HUES64 (cell line): ENCODE results near the gene SLC29A2. TPM values are rescaled to one million over a fixed set of nuclear protein-coding genes. Genes with fewer than 3 reads are reported as not detected.

Experiments
- H3K27ac ChIP-seq: 2 replicates; pipeline ENCODE4 v1.7.0; 2013; ENCODE audit warnings: low read depth, low read length, inconsistent platforms
- H3K27me3 ChIP-seq: 2 replicates; pipeline ENCODE4 v1.6.1; 2013; ENCODE audit warnings: mild to moderate bottlenecking, low read length; ENCODE audit not compliant: insufficient read depth
- H3K36me3 ChIP-seq: 2 replicates; pipeline ENCODE4 v1.6.1; 2013; ENCODE audit warnings: mild to moderate bottlenecking, low read length; ENCODE audit not compliant: insufficient read depth
- H3K4me1 ChIP-seq: 2 replicates; pipeline ENCODE4 v1.6.1; 2013; ENCODE audit warnings: mild to moderate bottlenecking, low read length, moderate library complexity; ENCODE audit not compliant: insufficient read depth
- H3K4me3 ChIP-seq: 2 replicates; pipeline ENCODE4 v1.5.1; 2013; ENCODE audit warnings: mild to moderate bottlenecking, low read length, moderate library complexity
- H3K9ac ChIP-seq: 2 replicates; pipeline ENCODE4 v1.6.1; 2013; ENCODE audit warnings: mild to moderate bottlenecking, low read depth, low read length
- H3K9me3 ChIP-seq: 2 replicates; pipeline ENCODE4 v1.6.1; 2013; ENCODE audit warnings: low read depth, low read length; ENCODE audit not compliant: insufficient read depth
- WGBS: fragments of 150-250, 120-280 bp; methylation state at CpG from one replicate; pipeline ENCODE4 v1.1.7; 2013; ENCODE audit warnings: missing lambda C conversion rate; 5-methylcytosine and 5-hydroxymethylcytosine counted together
- polyA plus RNA-seq, 2 experiments: library from polyadenylated mRNA; stranded (reverse); fragments of 50-300 nt; gene quantifications; one replicate each; pipeline ENCODE4 v1.2.3, GENCODE V29; 2013

SLC29A2 gene
- 20.4 TPM for polyA plus RNA-seq (2013, experiment 1 of 2)
- 22.7 TPM for polyA plus RNA-seq (2013, experiment 2 of 2)

DNA sequence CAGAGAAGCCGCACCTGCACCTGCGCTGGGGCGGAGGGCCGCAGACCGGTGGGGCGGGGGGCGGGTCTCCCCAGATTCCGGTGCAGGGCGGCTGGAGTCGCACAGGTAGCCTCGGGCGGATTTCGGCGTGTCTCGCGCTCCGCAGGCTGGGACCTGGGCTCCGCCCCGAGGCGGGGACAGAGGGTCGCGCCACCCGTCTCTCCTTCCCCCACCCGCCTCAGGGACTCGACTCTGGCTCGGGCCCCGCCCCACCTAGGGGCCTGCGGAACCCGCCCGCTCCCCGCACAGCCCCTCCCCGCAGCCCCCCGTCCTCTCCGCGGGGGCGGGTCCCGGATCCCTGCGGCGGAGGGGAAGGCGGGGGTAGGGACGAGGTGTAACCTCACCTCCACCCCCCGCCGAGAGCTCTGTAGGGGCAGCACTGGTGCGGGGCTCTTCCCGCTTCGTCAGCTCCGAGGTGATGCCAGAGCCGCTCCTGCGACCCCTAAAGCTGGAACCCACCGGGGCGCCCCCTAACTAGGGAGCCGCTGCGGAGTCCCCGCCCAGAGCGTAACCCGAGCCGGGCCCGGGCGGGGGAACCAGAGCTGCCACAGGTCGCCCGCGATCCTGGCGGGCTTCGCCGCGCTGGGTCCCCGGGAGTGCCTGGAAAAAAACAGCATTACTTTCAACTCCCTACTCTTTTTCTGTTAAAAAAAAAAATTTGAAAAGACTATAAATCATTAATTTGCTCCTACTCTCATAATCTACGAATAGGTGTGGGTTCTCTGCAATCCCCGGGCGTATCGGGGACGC, at the start of gene SLC29A2:
SLC29A2 (minus strand) TSS at position 134 of the 789 bp plus-strand sequence. CDS start 169 bp downstream, outside the sequence.
- peaks cover 22% of the 10 kb centered on the region for H3K4me1 ChIP-seq
- H3K27ac ChIP-seq: peak within 1 kb of the TSS; percentile 96
- under 1% methylated on average over 64 of the region's 72 CpGs for WGBS
- peaks cover 30% of the 10 kb centered on the region for H3K36me3 ChIP-seq
- H3K9me3 ChIP-seq: no peaks in the 10 kb centered on the region
- peak within 1 kb of the TSS; percentile 91 for H3K4me3 ChIP-seq
- H3K9ac ChIP-seq: peak within 1 kb of the TSS; percentile 88
- H3K27me3 ChIP-seq: no peaks in the 10 kb centered on the region

DNA sequence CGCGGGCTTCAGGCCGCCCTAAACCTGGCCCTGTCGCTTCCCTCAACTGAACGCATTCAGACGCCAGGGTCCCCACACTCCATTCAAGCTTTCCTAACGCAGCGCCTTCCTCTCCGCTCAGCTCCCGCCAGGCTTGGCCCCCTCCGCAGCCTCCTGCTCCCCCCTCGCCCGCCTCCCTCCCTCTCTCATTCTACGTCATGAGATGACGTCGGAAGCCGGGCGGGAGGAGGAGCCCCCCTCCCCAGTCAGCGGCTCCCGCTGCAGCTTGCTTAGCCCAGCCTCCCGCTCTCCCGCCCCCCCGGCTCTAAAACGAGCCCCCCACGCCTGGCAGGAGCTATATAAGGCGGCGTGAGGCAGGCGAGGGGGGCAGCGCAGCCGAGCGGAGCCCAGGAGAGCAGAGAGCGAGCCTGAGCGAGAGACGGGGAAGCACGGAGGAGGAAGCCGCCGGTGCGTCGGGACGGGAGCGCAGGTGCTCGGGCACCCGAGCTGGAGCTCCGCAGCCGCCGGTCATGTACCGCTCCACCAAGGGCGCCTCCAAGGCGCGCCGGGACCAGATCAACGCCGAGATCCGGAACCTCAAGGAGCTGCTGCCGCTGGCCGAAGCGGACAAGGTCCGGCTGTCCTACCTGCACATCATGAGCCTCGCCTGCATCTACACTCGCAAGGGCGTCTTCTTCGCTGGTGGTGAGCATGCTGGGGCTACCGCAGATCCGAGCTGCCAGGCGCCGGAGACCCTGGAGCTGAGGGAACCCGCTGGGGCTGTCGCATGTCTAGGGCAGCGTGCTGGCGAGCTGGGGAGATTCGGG, 49.3 kb upstream of the SLC29A2 start, which contains the start of gene NPAS4:
NPAS4 (plus strand) TSS at position 365 of the 806 bp plus-strand sequence; CDS start at position 510, 145 bp downstream.
- WGBS: 2% methylated on average over 70 of the region's 71 CpGs
- Histone ChIP-seq H3K36me3 (peaks cover 5% of the 10 kb centered on the region; the same call in 1 of the 2 replicates), H3K9ac (no peak within 1 kb of the TSS), H3K27me3 (peaks cover 27% of the 10 kb centered on the region), H3K4me1 (peaks cover 22% of the 10 kb centered on the region), H3K4me3 (peak within 1 kb of the TSS; percentile 50), H3K27ac (no peak within 1 kb of the TSS), H3K9me3 (no peaks in the 10 kb centered on the region)

- Histone ChIP-seq H3K27ac (no peak overlapping the region), H3K4me1 (peaks cover 27% of the 10 kb centered on the region), H3K36me3 (peaks cover 5% of the 10 kb centered on the region; the same call in 1 of the 2 replicates), H3K4me3 (peak overlapping the region; percentile 50), H3K9me3 (no peaks in the 10 kb centered on the region), H3K27me3 (peaks cover 27% of the 10 kb centered on the region), H3K9ac (no peak overlapping the region)
- 2% methylated on average over 30 of the region's 30 CpGs for WGBS
Observed at GRCh38 chr11:66419825-66420224, 48.3 kb upstream of the SLC29A2 start.

DNA sequence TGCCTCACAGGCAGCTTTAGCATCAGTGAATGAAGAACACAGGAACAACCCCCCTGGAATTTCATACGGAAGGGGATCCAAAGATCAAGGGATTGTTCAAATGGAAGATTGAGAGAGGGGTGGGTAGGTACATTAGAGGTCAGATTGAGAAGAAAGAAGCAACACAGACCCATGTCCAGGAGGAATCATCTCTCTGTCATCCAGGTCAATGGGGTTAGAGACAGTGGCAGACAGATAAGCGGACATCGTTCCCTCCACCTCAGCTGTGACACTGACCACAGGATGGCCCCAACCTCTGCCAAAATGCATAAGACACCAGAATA, 47.4 kb upstream of the SLC29A2 start:
- Histone ChIP-seq H3K4me3 (no peak overlapping the region), H3K36me3 (peaks cover 2% of the 10 kb centered on the region; the same call in 1 of the 2 replicates), H3K27me3 (peaks cover 27% of the 10 kb centered on the region), H3K27ac (no peak overlapping the region), H3K9ac (no peak overlapping the region), H3K4me1 (peaks cover 34% of the 10 kb centered on the region), H3K9me3 (no peaks in the 10 kb centered on the region)
- WGBS: 69% methylated on average over 3 of the region's 3 CpGs

DNA sequence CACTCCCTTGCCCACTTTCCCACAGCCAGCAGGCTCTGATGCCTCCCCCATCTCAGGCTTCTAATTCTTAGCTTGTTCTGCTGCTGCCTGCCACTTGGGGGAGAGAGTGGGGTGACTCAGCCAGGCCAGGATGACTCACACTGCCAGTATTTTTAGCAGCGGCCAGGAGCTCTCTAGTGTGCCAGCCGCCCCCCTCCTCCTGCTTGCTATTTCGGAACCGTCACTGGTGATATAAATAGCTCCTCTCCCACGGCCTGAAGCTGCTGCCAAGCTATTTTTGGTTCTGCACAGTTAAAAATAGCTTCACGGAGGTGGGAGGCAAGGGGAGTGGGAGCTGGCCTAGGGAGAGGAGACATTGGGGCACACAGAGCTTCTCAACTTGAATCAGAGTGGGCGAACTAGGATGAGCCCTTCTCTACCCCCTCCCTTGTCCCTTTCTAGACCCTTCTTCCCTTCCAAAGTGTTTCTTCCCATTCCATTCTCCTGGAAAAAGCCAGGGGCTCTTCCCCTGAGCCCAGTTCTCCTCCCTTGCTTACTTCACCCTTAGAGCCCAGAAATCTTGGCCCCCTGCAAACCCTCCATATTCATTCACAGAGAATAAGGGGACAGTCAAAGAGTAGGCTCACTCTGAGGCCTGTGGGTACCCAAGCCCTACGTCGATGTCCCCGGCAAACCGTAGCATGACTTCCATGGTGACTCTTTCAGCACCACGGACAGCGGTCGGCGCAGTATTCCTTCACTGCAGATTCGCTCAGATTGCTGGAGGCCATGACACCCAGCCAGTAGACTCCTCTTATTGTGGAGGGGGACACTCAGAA, 46.8 kb upstream of the SLC29A2 start:
- Histone ChIP-seq H3K36me3 (no peaks in the 10 kb centered on the region), H3K27me3 (peaks cover 27% of the 10 kb centered on the region), H3K27ac (peak overlapping the region; percentile 11; the same call in 1 of the 2 replicates), H3K9me3 (no peaks in the 10 kb centered on the region), H3K4me3 (peak overlapping the region; percentile 16; the same call in 1 of the 2 replicates), H3K9ac (no peak overlapping the region), H3K4me1 (peaks cover 40% of the 10 kb centered on the region)
- 6% methylated on average over 16 of the region's 16 CpGs for WGBS

- no peak overlapping the region for H3K9ac ChIP-seq
- H3K4me3 ChIP-seq: no peak overlapping the region
- peaks cover 42% of the 10 kb centered on the region for H3K4me1 ChIP-seq
- H3K27ac ChIP-seq: no peak overlapping the region
- peaks cover 27% of the 10 kb centered on the region for H3K27me3 ChIP-seq
- WGBS: 78% methylated on average over 8 of the region's 11 CpGs
- H3K36me3 ChIP-seq: no peaks in the 10 kb centered on the region
- H3K9me3 ChIP-seq: no peaks in the 10 kb centered on the region
Observed at GRCh38 chr11:66417000-66417399, 45.4 kb upstream of the SLC29A2 start.

DNA sequence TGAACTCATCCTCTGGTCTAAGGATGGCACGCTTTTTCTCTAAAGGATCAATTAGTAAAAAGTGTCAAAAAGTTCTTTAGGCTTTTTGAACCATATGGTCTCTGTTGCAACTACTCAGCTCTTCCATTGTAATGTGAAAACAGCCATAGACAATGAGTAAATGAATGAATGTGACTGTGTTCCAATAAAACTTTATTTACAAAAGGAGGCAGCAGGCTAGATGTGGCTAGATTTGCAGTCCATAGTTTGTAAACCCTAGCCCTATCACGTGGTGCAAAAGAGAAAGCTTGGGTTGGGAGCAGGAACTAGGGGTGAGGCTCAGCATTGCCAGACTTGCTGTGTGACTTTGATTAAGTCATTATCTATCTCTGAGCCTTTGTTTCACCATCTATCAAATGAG, 43.9 kb upstream of the SLC29A2 start:
- no peak overlapping the region for H3K9ac ChIP-seq
- WGBS: 84% methylated on average over 2 of the region's 2 CpGs
- H3K9me3 ChIP-seq: no peaks in the 10 kb centered on the region
- no peak overlapping the region for H3K27ac ChIP-seq
- H3K4me1 ChIP-seq: peaks cover 47% of the 10 kb centered on the region
- no peak overlapping the region for H3K4me3 ChIP-seq
- peaks cover 16% of the 10 kb centered on the region for H3K27me3 ChIP-seq
- H3K36me3 ChIP-seq: no peaks in the 10 kb centered on the region

DNA sequence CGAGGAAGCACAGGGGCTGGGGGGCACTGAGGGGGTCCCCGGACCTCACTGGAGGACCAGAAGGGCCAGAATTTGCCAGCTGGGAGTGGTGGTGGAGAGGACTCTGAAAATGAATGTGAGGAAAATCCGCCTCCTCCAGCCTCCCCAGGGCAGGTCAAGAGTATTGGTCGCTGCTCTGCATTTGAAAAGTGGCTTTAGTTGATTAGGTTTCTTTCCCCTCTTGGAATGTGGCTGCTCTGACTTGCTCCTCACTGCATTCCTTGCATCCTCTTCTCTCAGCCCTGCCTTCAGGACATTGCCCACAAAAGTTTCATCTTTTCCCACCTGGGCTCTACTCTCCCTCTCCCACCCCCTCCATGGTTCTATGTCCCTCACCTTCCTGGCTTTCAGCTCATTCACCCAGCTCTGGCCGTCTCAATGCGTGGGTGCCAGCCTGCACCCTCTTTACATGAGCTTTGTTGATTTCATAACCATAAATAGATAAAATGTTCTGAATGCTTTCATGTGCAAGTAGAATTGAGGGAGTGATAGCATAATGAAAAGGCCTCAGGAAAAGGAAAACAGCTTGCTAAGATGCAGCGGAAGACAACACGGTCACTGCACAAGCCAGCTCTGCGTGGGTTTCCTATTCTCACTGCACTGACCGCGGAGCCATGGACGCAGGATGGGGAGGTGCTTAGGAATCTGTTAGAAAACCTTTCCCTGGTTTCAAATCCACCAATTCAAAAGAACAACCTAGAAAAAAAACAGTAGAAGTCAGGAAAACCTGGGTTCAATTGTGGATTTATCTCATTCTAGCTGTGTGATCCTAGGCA, 42.8 kb upstream of the SLC29A2 start:
- 43% methylated on average over 11 of the region's 12 CpGs for WGBS
- Histone ChIP-seq H3K36me3 (no peaks in the 10 kb centered on the region), H3K9ac (peak overlapping the region; percentile 31; the same call in 1 of the 2 replicates), H3K27ac (peak overlapping the region; percentile 92), H3K9me3 (no peaks in the 10 kb centered on the region), H3K27me3 (peaks cover 6% of the 10 kb centered on the region), H3K4me3 (peak overlapping the region; percentile 24), H3K4me1 (peaks cover 46% of the 10 kb centered on the region)

DNA sequence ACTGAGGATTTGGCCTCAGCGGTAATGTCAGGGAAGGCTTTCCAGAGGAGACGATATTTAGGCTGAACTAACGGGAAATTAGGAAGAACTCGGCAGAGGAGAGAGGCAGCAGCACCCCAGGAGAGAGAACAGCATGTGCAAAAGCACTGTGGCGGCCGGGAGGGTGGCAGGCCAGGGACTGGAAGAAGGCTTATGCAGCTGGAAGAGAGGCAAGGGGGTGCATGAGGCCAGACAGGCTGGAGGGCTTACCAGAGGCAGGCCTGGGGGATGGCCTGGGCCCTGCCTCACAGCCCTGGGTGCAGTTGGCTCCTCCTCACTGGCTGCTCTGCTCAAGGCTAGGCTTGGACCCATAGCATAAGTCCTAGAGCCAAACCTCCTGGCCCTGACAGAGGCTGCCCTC, 41.6 kb upstream of the SLC29A2 start:
- Histone ChIP-seq H3K9ac (no peak overlapping the region), H3K9me3 (no peaks in the 10 kb centered on the region), H3K27me3 (no peaks in the 10 kb centered on the region), H3K4me1 (peaks cover 37% of the 10 kb centered on the region), H3K36me3 (no peaks in the 10 kb centered on the region), H3K27ac (peak overlapping the region; percentile 92), H3K4me3 (no peak overlapping the region)
- 91% methylated on average over 6 of the region's 6 CpGs for WGBS

- H3K36me3 ChIP-seq: no peaks in the 10 kb centered on the region
- H3K27ac ChIP-seq: no peak overlapping the region
- H3K9ac ChIP-seq: no peak overlapping the region
- H3K4me1 ChIP-seq: peaks cover 29% of the 10 kb centered on the region
- WGBS: 88% methylated on average over 7 of the region's 7 CpGs
- no peak overlapping the region for H3K4me3 ChIP-seq
- H3K27me3 ChIP-seq: no peaks in the 10 kb centered on the region
- no peaks in the 10 kb centered on the region for H3K9me3 ChIP-seq
Observed at GRCh38 chr11:66412110-66412509, 40.5 kb upstream of the SLC29A2 start.
